A549 (cell line): ENCODE measurements around the gene APBB2. TPM values are rescaled to one million over a fixed set of nuclear protein-coding genes. Genes with fewer than 3 reads are reported as not detected.

Source experiments
- ATAC-seq, 2 experiments: fragments of 200-7000 bp in 1 of 2; fragments of >200 bp in 1 of 2; cut with Nextera tagmentation in 1 of 2; cut with Tn5 transposase in 1 of 2; 3 replicates each; pipeline versions ENCODE4 v1.8.0 to v1.9.1; 2018 to 2020; ENCODE audit warnings: mild to moderate bottlenecking in 1 of 2, moderate library complexity in 1 of 2
- CTCF ChIA-PET: fragments of 300-600 bp; sonication (Branson Sonifier 250); formaldehyde crosslinking; extraction: SDS; loops from one replicate; lab custom pipeline; 2021; ENCODE audit warnings: antibody characterized with exemption, inconsistent platforms; lab: Yijun Ruan, JAX
- POLR2A ChIA-PET: fragments of 350-600 bp; formaldehyde crosslinking; extraction: SDS; loops from one replicate; lab custom pipeline; 2021; ENCODE audit warnings: antibody characterized with exemption, inconsistent platforms; lab: Yijun Ruan, JAX
- DNase-seq, 2 experiments: peaks; one replicate each; pipeline versions ENCODE4 v3.0.0 to v3.0.0-alpha.2; 2011 to 2016; ENCODE audit warnings: low read depth in 1 of 2, low spot score in 1 of 2
- FAIRE-seq: peaks from 2 replicates; lab custom pipeline; 2011; peaks lifted over from hg19 to GRCh38; lab: Jason Lieb, UNC
- H3K27ac ChIP-seq, 2 experiments: fragments of >200 bp; sonication (Bioruptor Twin); formaldehyde crosslinking; 3 replicates each; pipeline ENCODE4 v1.5.1; 2016 to 2017
- H3K4me1 ChIP-seq: fragments of >200 bp; sonication (Bioruptor Twin); formaldehyde crosslinking; 3 replicates; pipeline ENCODE4 v1.6.1; 2016
- H3K4me2 ChIP-seq: fragments of >200 bp; sonication (Bioruptor Twin); formaldehyde crosslinking; 3 replicates; pipeline ENCODE4 v1.6.1; 2016
- H3K4me3 ChIP-seq: fragments of >200 bp; sonication (Bioruptor Twin); formaldehyde crosslinking; 3 replicates; pipeline ENCODE4 v1.5.1; 2016
- H3K9me3 ChIP-seq: fragments of >200 bp; sonication (Bioruptor Twin); formaldehyde crosslinking; 3 replicates; pipeline ENCODE4 v1.6.1; 2016
- CEBPB ChIP-seq, 2 experiments: fragments of >200 bp in 1 of 2; sonication (Bioruptor Twin) in 1 of 2; formaldehyde crosslinking in 1 of 2; IDR thresholded peaks; 2 replicates each; pipeline ENCODE4 v1.6.1; 2012 to 2016
- CHD2 ChIP-seq: fragments of 150-350 bp; IDR thresholded peaks from 2 replicates; pipeline ENCODE4 v1.6.1; 2014; ENCODE audit warnings: low read length; ENCODE audit not compliant: partially characterized antibody
- EHMT2 ChIP-seq: fragments of 200-600 bp; sonication (generic); IDR thresholded peaks from 2 replicates; pipeline ENCODE4 v1.6.1; 2016; ENCODE audit warnings: antibody characterized with exemption, low read depth, mild to moderate bottlenecking, moderate library complexity
- EP300 ChIP-seq, 2 experiments: fragments of >200 bp; sonication (Bioruptor Twin); formaldehyde crosslinking; IDR thresholded peaks; 2 replicates in 1 of 2; 3 replicates in 1 of 2; pipeline ENCODE4 v1.6.1; 2016 to 2017
- ESRRA ChIP-seq: fragments of 150-350 bp; IDR thresholded peaks from 2 replicates; pipeline ENCODE4 v1.6.1; 2014; ENCODE audit warnings: mild to moderate bottlenecking, low read length, borderline replicate concordance
- FOSB ChIP-seq: fragments of 250-450 bp; sonication (Bioruptor Pico); IDR thresholded peaks from 2 replicates; pipeline ENCODE4 v1.5.0; 2020; ENCODE audit warnings: mild to moderate bottlenecking, moderate library complexity
- FOSL2 ChIP-seq, 2 experiments: fragments of 450-650 bp in 1 of 2; fragments of >200 bp in 1 of 2; sonication (Bioruptor Twin) in 1 of 2; formaldehyde crosslinking; IDR thresholded peaks; 2 replicates each; pipeline versions ENCODE4 v1.5.0 to v1.6.1; 2016 to 2020; ENCODE audit warnings: mild to moderate bottlenecking in 1 of 2, moderate library complexity in 1 of 2
- FOXS1 ChIP-seq: fragments of 250-450 bp; sonication (Bioruptor Pico); IDR thresholded peaks from 2 replicates; pipeline ENCODE4 v1.5.0; 2020; ENCODE audit warnings: mild to moderate bottlenecking, moderate library complexity
- HDAC2 ChIP-seq: fragments of 200-600 bp; sonication (generic); IDR thresholded peaks from 2 replicates; pipeline ENCODE4 v1.6.1; 2016
- HOXB13 ChIP-seq: fragments of 250-450 bp; sonication (Bioruptor Pico); IDR thresholded peaks from 2 replicates; pipeline ENCODE4 v1.5.0; 2020; ENCODE audit warnings: low read depth, mild to moderate bottlenecking, moderate library complexity
- HOXB5 ChIP-seq: fragments of 250-450 bp; sonication (Bioruptor Pico); IDR thresholded peaks from 2 replicates; pipeline ENCODE4 v1.5.0; 2020; ENCODE audit warnings: mild to moderate bottlenecking, moderate library complexity
- JUNB ChIP-seq: fragments of >200 bp; sonication (Bioruptor Twin); formaldehyde crosslinking; IDR thresholded peaks from 2 replicates; pipeline ENCODE4 v1.6.1; 2016
- MAZ ChIP-seq: fragments of 150-350 bp; IDR thresholded peaks from 2 replicates; pipeline ENCODE4 v1.6.1; 2014; ENCODE audit warnings: antibody characterized with exemption, low read depth, low read length, borderline replicate concordance
- MYC ChIP-seq: IDR thresholded peaks from 2 replicates; pipeline ENCODE4 v1.6.1; 2012; ENCODE audit warnings: mild to moderate bottlenecking, inconsistent platforms, low read length, improper control_type of control experiment, borderline replicate concordance
- NFE2L2 ChIP-seq: fragments of 150-350 bp; conservative IDR thresholded peaks from 2 replicates; pipeline ENCODE4 v1.6.1; 2014; ENCODE audit warnings: low read length
- NPAS2 ChIP-seq: fragments of 250-450 bp; sonication (Bioruptor Pico); IDR thresholded peaks from 2 replicates; pipeline ENCODE4 v1.8.0; 2022; ENCODE audit warnings: mild to moderate bottlenecking, moderate library complexity, borderline replicate concordance
- NR3C1 ChIP-seq: fragments of >200 bp; sonication (Bioruptor Twin); formaldehyde crosslinking; IDR thresholded peaks from 3 replicates; pipeline ENCODE4 v1.6.1; 2017
- POLR2AphosphoS2 ChIP-seq: conservative IDR thresholded peaks from 2 replicates; pipeline ENCODE4 v1.6.1; 2012; ENCODE audit warnings: low read length, improper control_type of control experiment, inconsistent platforms
- RAD21 ChIP-seq, 2 experiments: fragments of >200 bp in 1 of 2; sonication (Bioruptor Twin) in 1 of 2; formaldehyde crosslinking in 1 of 2; IDR thresholded peaks in 1 of 2; conservative IDR thresholded peaks in 1 of 2; 2 replicates in 1 of 2; 3 replicates in 1 of 2; pipeline ENCODE4 v1.6.1; 2012 to 2018; ENCODE audit warnings: inconsistent platforms in 1 of 2
- RARB ChIP-seq: fragments of 250-450 bp; sonication (Bioruptor Pico); IDR thresholded peaks from 2 replicates; pipeline ENCODE4 v1.8.0; 2021; ENCODE audit warnings: mild to moderate bottlenecking, moderate library complexity
- RCOR1 ChIP-seq: fragments of 150-350 bp; IDR thresholded peaks from 2 replicates; pipeline ENCODE4 v1.6.1; 2014; ENCODE audit warnings: antibody characterized with exemption, low read length, low read depth
- SMC3 ChIP-seq: fragments of >200 bp; sonication (Bioruptor Twin); formaldehyde crosslinking; IDR thresholded peaks from 3 replicates; pipeline ENCODE4 v1.6.1; 2018; ENCODE audit warnings: inconsistent platforms
- TFCP2L1 ChIP-seq: fragments of 250-450 bp; sonication (Bioruptor Pico); IDR thresholded peaks from 2 replicates; pipeline ENCODE4 v1.5.0; 2021; ENCODE audit warnings: mild to moderate bottlenecking
- TP53 ChIP-seq: fragments of 250-450 bp; sonication (Bioruptor Pico); IDR thresholded peaks from 2 replicates; pipeline ENCODE4 v1.5.0; 2021; ENCODE audit warnings: mild to moderate bottlenecking, moderate library complexity
- ZFP36 ChIP-seq: fragments of 450-650 bp; IDR thresholded peaks from 2 replicates; pipeline ENCODE4 v1.6.1; 2014; ENCODE audit warnings: borderline replicate concordance; ENCODE audit not compliant: partially characterized antibody
- ZSCAN20 ChIP-seq: fragments of 250-450 bp; sonication (Bioruptor Pico); IDR thresholded peaks from 2 replicates; pipeline ENCODE4 v1.8.0; 2022; ENCODE audit warnings: mild to moderate bottlenecking, moderate library complexity
- WGBS: methylation state at CpG from one replicate; pipeline ENCODE4 v1.1.6; 2017; ENCODE audit errors: missing lambda C conversion rate; 5-methylcytosine and 5-hydroxymethylcytosine counted together
- polyA plus RNA-seq, 4 experiments: library from polyadenylated mRNA; depleted of rRNA in 3 of 4; stranded (reverse); fragments of >200 nt; fragmentation: RNase III in 1 of 4; extraction: RNeasy Plus Mini Kit Qiagen cat#74134 plus additional on column Dnase treatment in 1 of 4; gene quantifications; 2 replicates in 3 of 4; 3 replicates in 1 of 4; pipeline ENCODE4 v1.2.3, GENCODE V29; 2011 to 2017
- TF ChIP-seq, protein P1 (sequence below): IDR thresholded peaks from 2 replicates; pipeline ENCODE4 v1.6.1; 2012
- TF ChIP-seq, protein P2 (sequence below): fragments of 250-450 bp; sonication (Bioruptor Pico); IDR thresholded peaks from 2 replicates; pipeline ENCODE4 v1.5.0; 2021; ENCODE audit warnings: mild to moderate bottlenecking, moderate library complexity, borderline replicate concordance
- TF ChIP-seq, protein P3 (sequence below): fragments of >200 bp; sonication (Bioruptor Twin); formaldehyde crosslinking; IDR thresholded peaks from 3 replicates; pipeline ENCODE4 v1.6.1; 2016
- TF ChIP-seq, protein P4 (sequence below): fragments of >200 bp; sonication (Bioruptor Twin); formaldehyde crosslinking; IDR thresholded peaks from 3 replicates; pipeline ENCODE4 v1.5.1; 2016
- TF ChIP-seq, protein P5 (sequence below): IDR thresholded peaks from 2 replicates; pipeline ENCODE4 v1.6.1; 2012
- TF ChIP-seq, protein P6 (sequence below): fragments of 250-450 bp; sonication (Bioruptor Pico); IDR thresholded peaks from 2 replicates; pipeline ENCODE4 v1.5.0; 2020; ENCODE audit warnings: low read depth, mild to moderate bottlenecking, moderate library complexity

APBB2 gene
- polyA plus RNA-seq, 2 of the 4 experiments (the other 2 are of a cell fraction): 8.3 to 31.9 TPM

DNA sequence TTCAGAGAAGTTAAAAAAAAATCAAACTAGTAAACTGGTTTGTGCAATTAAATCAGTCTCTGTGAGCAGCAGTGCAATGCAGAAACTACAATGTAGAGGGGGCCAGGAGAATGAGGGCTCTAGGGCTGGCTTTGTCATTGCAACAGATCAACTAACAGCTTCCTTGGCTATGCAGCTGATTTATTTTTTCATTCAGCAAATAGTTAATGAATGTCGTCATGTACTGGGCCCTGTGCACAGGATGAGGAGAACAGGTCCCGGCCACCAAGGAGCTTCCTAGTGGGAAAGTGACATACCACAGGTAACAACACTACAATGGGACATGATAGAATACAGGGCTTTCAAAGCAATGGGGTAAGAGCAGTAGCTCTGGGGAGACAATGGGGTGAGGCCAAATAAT lies 274.5 kb downstream of the APBB2 start:
- Histone ChIP-seq H3K4me2 (no peak overlapping the region), H3K4me1 (no peaks in the 10 kb centered on the region), H3K27ac (no peak overlapping the region)
- CTCF ChIA-PET: interaction anchor here (1.1 to 2.3 kb wide), 4 partner anchors 11 to 274 kb away, joined by 3 to 7 read pairs (median 6); partner anchors contain the start of gene APBB2
- FAIRE-seq (no peak), ATAC-seq (no peak)
- TF ChIP-seq TP53 (CRISPR knock-in tag): no peak
- no peak for TF ChIP-seq NR3C1
- no peak for TF ChIP-seq ZFP36
- TF ChIP-seq NPAS2 (CRISPR knock-in tag): no peak
- TF ChIP-seq, protein P1, sequence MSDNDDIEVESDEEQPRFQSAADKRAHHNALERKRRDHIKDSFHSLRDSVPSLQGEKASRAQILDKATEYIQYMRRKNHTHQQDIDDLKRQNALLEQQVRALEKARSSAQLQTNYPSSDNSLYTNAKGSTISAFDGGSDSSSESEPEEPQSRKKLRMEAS: no peak
- TF ChIP-seq, protein P2, sequence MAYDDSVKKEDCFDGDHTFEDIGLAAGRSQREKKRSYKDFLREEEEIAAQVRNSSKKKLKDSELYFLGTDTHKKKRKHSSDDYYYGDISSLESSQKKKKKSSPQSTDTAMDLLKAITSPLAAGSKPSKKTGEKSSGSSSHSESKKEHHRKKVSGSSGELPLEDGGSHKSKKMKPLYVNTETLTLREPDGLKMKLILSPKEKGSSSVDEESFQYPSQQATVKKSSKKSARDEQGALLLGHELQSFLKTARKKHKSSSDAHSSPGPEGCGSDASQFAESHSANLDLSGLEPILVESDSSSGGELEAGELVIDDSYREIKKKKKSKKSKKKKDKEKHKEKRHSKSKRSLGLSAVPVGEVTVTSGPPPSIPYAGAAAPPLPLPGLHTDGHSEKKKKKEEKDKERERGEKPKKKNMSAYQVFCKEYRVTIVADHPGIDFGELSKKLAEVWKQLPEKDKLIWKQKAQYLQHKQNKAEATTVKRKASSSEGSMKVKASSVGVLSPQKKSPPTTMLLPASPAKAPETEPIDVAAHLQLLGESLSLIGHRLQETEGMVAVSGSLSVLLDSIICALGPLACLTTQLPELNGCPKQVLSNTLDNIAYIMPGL (CRISPR knock-in tag): no peak
- TF ChIP-seq RAD21 (conservative IDR thresholded peaks at IDR 0.05 in 1 of 2, IDR thresholded peaks at IDR 0.05 in 1 of 2): no peak
- TF ChIP-seq HOXB13 (CRISPR knock-in tag): no peak
- no peak for TF ChIP-seq RCOR1
- no peak for TF ChIP-seq ZSCAN20 (CRISPR knock-in tag)
- TF ChIP-seq, protein P3, sequence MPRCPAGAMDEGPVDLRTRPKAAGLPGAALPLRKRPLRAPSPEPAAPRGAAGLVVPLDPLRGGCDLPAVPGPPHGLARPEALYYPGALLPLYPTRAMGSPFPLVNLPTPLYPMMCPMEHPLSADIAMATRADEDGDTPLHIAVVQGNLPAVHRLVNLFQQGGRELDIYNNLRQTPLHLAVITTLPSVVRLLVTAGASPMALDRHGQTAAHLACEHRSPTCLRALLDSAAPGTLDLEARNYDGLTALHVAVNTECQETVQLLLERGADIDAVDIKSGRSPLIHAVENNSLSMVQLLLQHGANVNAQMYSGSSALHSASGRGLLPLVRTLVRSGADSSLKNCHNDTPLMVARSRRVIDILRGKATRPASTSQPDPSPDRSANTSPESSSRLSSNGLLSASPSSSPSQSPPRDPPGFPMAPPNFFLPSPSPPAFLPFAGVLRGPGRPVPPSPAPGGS: no peak
- TF ChIP-seq HDAC2: no peak
- TF ChIP-seq HOXB5: no peak
- no peak for TF ChIP-seq EHMT2
- TF ChIP-seq, protein P4, sequence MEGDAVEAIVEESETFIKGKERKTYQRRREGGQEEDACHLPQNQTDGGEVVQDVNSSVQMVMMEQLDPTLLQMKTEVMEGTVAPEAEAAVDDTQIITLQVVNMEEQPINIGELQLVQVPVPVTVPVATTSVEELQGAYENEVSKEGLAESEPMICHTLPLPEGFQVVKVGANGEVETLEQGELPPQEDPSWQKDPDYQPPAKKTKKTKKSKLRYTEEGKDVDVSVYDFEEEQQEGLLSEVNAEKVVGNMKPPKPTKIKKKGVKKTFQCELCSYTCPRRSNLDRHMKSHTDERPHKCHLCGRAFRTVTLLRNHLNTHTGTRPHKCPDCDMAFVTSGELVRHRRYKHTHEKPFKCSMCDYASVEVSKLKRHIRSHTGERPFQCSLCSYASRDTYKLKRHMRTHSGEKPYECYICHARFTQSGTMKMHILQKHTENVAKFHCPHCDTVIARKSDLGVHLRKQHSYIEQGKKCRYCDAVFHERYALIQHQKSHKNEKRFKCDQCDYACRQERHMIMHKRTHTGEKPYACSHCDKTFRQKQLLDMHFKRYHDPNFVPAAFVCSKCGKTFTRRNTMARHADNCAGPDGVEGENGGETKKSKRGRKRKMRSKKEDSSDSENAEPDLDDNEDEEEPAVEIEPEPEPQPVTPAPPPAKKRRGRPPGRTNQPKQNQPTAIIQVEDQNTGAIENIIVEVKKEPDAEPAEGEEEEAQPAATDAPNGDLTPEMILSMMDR: no peak
- TF ChIP-seq FOSL2 (IDR thresholded peaks at IDR 0.05): no peak
- no peak for TF ChIP-seq FOSL2 (CRISPR knock-in tag; IDR thresholded peaks at IDR 0.05)
- no peak for TF ChIP-seq RARB
- TF ChIP-seq, all 56 proteins: peak for 0
- 90% methylated on average over 2 of the region's 2 CpGs for WGBS
- no peak for DNase-seq
- Histone ChIP-seq H3K9me3 (no peaks in the 10 kb centered on the region), H3K4me3 (no peak overlapping the region)
- POLR2A ChIA-PET: no interaction called here

DNA sequence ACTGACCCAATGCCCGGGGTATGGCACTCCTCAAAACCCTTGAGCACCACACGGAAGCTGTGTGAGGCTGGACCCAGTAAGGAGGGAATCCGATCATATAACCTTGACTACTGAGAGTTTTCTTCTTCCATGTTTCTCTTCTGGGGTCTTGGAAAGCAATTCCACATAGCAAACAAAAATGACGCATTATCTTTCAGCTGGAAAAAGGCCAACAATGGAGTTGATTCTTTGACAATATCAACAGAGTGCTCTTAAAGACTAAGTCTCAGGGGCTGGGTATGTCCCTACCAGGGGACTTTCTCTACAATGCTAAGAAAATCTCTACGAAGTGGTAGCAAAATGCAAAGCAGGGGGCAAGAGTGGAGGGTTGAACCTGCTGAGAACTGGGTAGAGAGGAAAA lies 276.0 kb downstream of the APBB2 start:
- H3K9me3 ChIP-seq: no peaks in the 10 kb centered on the region
- WGBS: 73% methylated on average over 5 of the region's 5 CpGs
- ATAC-seq (no peak), DNase-seq (no peak), FAIRE-seq (no peak)
- no peak overlapping the region for H3K4me3 ChIP-seq
- ChIA-PET POLR2A (no interaction called here), CTCF (interaction anchor here (1.1 to 2.4 kb wide), 5 partner anchors 10 to 274 kb away, joined by 3 to 8 read pairs (median 6); no protein-coding TSS in a partner anchor)
- no peaks in the 10 kb centered on the region for H3K4me1 ChIP-seq
- TF ChIP-seq FOXS1 (CRISPR knock-in tag) (no peak), SMC3 (no peak), CEBPB (IDR thresholded peaks at IDR 0.05) (no peak), EP300 (IDR thresholded peaks at IDR 0.05) (no peak), MYC (no peak), HOXB13 (CRISPR knock-in tag) (no peak), JUNB (no peak), MAZ (no peak), TP53 (CRISPR knock-in tag) (no peak), NFE2L2 (no peak), ZSCAN20 (CRISPR knock-in tag) (no peak), TFCP2L1 (CRISPR knock-in tag) (no peak), FOSB (CRISPR knock-in tag) (no peak), ESRRA (no peak), POLR2AphosphoS2 (no peak), CHD2 (no peak), HDAC2 (no peak), RARB (no peak)
- TF ChIP-seq, protein P5, sequence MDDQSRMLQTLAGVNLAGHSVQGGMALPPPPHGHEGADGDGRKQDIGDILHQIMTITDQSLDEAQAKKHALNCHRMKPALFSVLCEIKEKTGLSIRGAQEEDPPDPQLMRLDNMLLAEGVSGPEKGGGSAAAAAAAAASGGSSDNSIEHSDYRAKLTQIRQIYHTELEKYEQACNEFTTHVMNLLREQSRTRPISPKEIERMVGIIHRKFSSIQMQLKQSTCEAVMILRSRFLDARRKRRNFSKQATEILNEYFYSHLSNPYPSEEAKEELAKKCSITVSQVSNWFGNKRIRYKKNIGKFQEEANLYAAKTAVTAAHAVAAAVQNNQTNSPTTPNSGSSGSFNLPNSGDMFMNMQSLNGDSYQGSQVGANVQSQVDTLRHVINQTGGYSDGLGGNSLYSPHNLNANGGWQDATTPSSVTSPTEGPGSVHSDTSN: no peak
- TF ChIP-seq, protein P6, sequence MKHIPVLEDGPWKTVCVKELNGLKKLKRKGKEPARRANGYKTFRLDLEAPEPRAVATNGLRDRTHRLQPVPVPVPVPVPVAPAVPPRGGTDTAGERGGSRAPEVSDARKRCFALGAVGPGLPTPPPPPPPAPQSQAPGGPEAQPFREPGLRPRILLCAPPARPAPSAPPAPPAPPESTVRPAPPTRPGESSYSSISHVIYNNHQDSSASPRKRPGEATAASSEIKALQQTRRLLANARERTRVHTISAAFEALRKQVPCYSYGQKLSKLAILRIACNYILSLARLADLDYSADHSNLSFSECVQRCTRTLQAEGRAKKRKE: no peak
- no peak overlapping the region for H3K4me2 ChIP-seq
- no peak overlapping the region for H3K27ac ChIP-seq
